B cell (primary cell): Measurements from ENCODE around the gene CELF4.

Experiments used
- CTCF ChIP-seq: fragments of 200-600 bp; IDR thresholded peaks from one replicate; pipeline ENCODE4 v1.8.0; 2022; ENCODE audit warnings: antibody characterized with exemption, mild to moderate bottlenecking
- EZH2 ChIP-seq: IDR thresholded peaks from 2 replicates; pipeline ENCODE4 v1.6.1; 2012; ENCODE audit warnings: borderline replicate concordance, low read depth, mild to moderate bottlenecking, moderate library complexity, low read length; ENCODE audit not compliant: insufficient read depth, poor library complexity, severe bottlenecking

GRCh38 chr18:37251679-37252078, 313.9 kb downstream of the CELF4 start:
- TF ChIP-seq CTCF (no peak), EZH2 (no peak)
